Right lobe of liver (tissue), 6 donors: ENCODE results near the gene TMEM236. TPM values are rescaled to one million over a fixed set of nuclear protein-coding genes. Genes with fewer than 3 reads are reported as not detected.

Source experiments
- ATAC-seq, 4 donors: fragments of 200-7000 bp; cut with Tn5 transposase; one replicate each; pipeline ENCODE4 v1.9.1; 2020; ENCODE audit warnings: mild to moderate bottlenecking in 4 of 4, moderate library complexity in 4 of 4
- DNase-seq, 3 donors: peaks; one replicate each; pipeline ENCODE4 v3.0.0-alpha.2; 2020
- H3K27ac ChIP-seq, 3 donors: fragments of 200-600 bp; one replicate each; pipeline ENCODE4 v1.8.0; 2022
- H3K27me3 ChIP-seq, 2 donors: fragments of 200-600 bp; one replicate each; pipeline ENCODE4 v1.8.0; 2022
- H3K36me3 ChIP-seq, 4 donors: fragments of 200-600 bp; sonication (generic) in 1 of 4; one replicate each; pipeline versions ENCODE4 v1.5.1 to v1.8.0; 2017 to 2022; ENCODE audit warnings: control low read depth in 1 of 4
- H3K4me1 ChIP-seq, 4 donors: fragments of 200-600 bp; sonication (generic) in 1 of 4; one replicate each; pipeline versions ENCODE4 v1.5.1 to v1.8.0; 2017 to 2022; ENCODE audit warnings: control low read depth in 1 of 4
- H3K4me3 ChIP-seq, 3 donors: fragments of 200-600 bp; one replicate each; pipeline ENCODE4 v1.8.0; 2022
- H3K9me3 ChIP-seq, 4 donors: fragments of 200-600 bp; sonication (generic) in 1 of 4; one replicate each; pipeline versions ENCODE4 v1.5.1 to v1.8.0; 2017 to 2022; ENCODE audit warnings: control low read depth in 1 of 4
- CTCF ChIP-seq, 4 donors: fragments of 200-600 bp in 3 of 4; fragments of 450-650 bp in 1 of 4; IDR thresholded peaks; one replicate each; pipeline versions ENCODE4 v1.5.1 to v1.8.0; 2016 to 2022; ENCODE audit warnings: antibody characterized with exemption in 4 of 4, mild to moderate bottlenecking in 2 of 4
- POLR2A ChIP-seq: fragments of 450-650 bp; IDR thresholded peaks from one replicate; pipeline ENCODE4 v1.6.1; 2017; ENCODE audit warnings: antibody characterized with exemption, mild to moderate bottlenecking
- WGBS: methylation state at CpG from one replicate; pipeline ENCODE4 v1.1.6; 2018; ENCODE audit warnings: low coverage, low lambda C conversion rate; ENCODE audit not compliant: insufficient coverage; ENCODE audit errors: missing lambda C conversion rate; 5-methylcytosine and 5-hydroxymethylcytosine counted together
- intact Hi-C, 2 donors: fragments of 100-400 bp; cut with DNase I; formaldehyde crosslinking; loops; one replicate each; pipeline versions ENCODE4 v1.11.2 to v1.14.1; 2022
- total RNA-seq, 6 experiments: library from RNA; depleted of rRNA in 2 of 6; stranded (reverse); fragments of >200 nt in 2 of 6; fragmentation: NEBNext Ultra II Directional in 3 of 6; extraction: Animal tissue kit (Norgen Biotek cat#: 25700) in 3 of 6; gene quantifications; one replicate each; pipeline versions ENCODE4 v1.1.0 to v1.2.4, GENCODE V29; 2016 to 2023
- donor health status: DM: no; HTN: yes; CAD: no.
- donor health status: DM: no; HTN: no; CAD: no.
- donor health status: DM: no; HTN: no; CAD: no.
- donor health status: DM: no; HTN: yes; CAD: no.
- donor health status: DM: no; HTN: yes; CAD: no.

Gene TMEM236
- total RNA-seq, 6 experiments from 2014 or later, result 0.06 to 0.20 (median 0.13) TPM

GRCh38 chr10:17785276-17785930, 33.4 kb downstream of the TMEM236 start:
- no peaks in the 10 kb centered on the region for H3K4me1 ChIP-seq
- peaks cover 0 to 11% of the 10 kb centered on the region in 2 donors for H3K27me3 ChIP-seq
- 66% methylated on average over 5 of the region's 5 CpGs for WGBS
- no peaks in the 10 kb centered on the region for H3K36me3 ChIP-seq
- DNase-seq, result no peak
- intact Hi-C loops, result no loop called here
- H3K9me3 ChIP-seq, result no peaks in the 10 kb centered on the region
- no peak for TF ChIP-seq CTCF (IDR thresholded peaks at IDR 0.05)
- no peak for TF ChIP-seq POLR2A
- peak; percentile 46 to 77 (median 60) for ATAC-seq
- peak overlapping the region in 1 of 3 donors; percentile 22 for H3K27ac ChIP-seq
- no peak overlapping the region for H3K4me3 ChIP-seq

GRCh38 chr10:17787087-17787961, 35.3 kb downstream of the TMEM236 start:
- no peak for ATAC-seq
- intact Hi-C loops, result no loop called here
- 87% methylated on average over 8 of the region's 13 CpGs for WGBS
- no peaks in the 10 kb centered on the region for H3K4me1 ChIP-seq
- H3K27me3 ChIP-seq, result peaks cover 0 to 15% of the 10 kb centered on the region in 2 donors
- H3K9me3 ChIP-seq, result no peaks in the 10 kb centered on the region
- H3K27ac ChIP-seq, result no peak overlapping the region
- no peaks in the 10 kb centered on the region for H3K36me3 ChIP-seq
- no peak for TF ChIP-seq CTCF (IDR thresholded peaks at IDR 0.05)
- TF ChIP-seq POLR2A, result no peak
- DNase-seq, result no peak
- H3K4me3 ChIP-seq, result no peak overlapping the region

GRCh38 chr10:17788646-17789045, 36.6 kb downstream of the TMEM236 start:
- TF ChIP-seq POLR2A (no peak), CTCF (IDR thresholded peaks at IDR 0.05) (no peak)
- H3K4me3 ChIP-seq, result no peak overlapping the region
- no peaks in the 10 kb centered on the region for H3K4me1 ChIP-seq
- ATAC-seq (no peak), DNase-seq (no peak)
- H3K36me3 ChIP-seq, result no peaks in the 10 kb centered on the region
- no peak overlapping the region for H3K27ac ChIP-seq
- intact Hi-C loops, result no loop called here
- H3K9me3 ChIP-seq, result no peaks in the 10 kb centered on the region
- WGBS, result 75% methylated on average over 2 of the region's 2 CpGs
- H3K27me3 ChIP-seq, result peaks cover 0 to 15% of the 10 kb centered on the region in 2 donors

GRCh38 chr10:17789396-17789795, 37.4 kb downstream of the TMEM236 start:
- H3K27ac ChIP-seq, result no peak overlapping the region
- H3K4me3 ChIP-seq, result no peak overlapping the region
- H3K27me3 ChIP-seq, result peaks cover 0 to 15% of the 10 kb centered on the region in 2 donors
- intact Hi-C loops, result no loop called here
- H3K36me3 ChIP-seq, result no peaks in the 10 kb centered on the region
- peaks cover 0 to 7% (median 0%) of the 10 kb centered on the region in 4 donors for H3K4me1 ChIP-seq
- DNase-seq (no peak), ATAC-seq (no peak)
- TF ChIP-seq CTCF (IDR thresholded peaks at IDR 0.05), result no peak
- TF ChIP-seq POLR2A, result no peak
- 60% methylated on average over 5 of the region's 7 CpGs for WGBS
- no peaks in the 10 kb centered on the region for H3K9me3 ChIP-seq
